Activated CD8-positive, alpha-beta memory T cell treated with anti-CD3 and anti-CD28 coated beads, Interleukin-2, amount 50 U/mL, for 1 hour (primary cell): ENCODE measurements around the gene SLN.

ENCODE experiments used
- DNase-seq: peaks from one replicate; pipeline ENCODE4 v3.0.0-alpha.2; 2020; ENCODE audit errors: extremely low read depth

The SLN gene

DNA sequence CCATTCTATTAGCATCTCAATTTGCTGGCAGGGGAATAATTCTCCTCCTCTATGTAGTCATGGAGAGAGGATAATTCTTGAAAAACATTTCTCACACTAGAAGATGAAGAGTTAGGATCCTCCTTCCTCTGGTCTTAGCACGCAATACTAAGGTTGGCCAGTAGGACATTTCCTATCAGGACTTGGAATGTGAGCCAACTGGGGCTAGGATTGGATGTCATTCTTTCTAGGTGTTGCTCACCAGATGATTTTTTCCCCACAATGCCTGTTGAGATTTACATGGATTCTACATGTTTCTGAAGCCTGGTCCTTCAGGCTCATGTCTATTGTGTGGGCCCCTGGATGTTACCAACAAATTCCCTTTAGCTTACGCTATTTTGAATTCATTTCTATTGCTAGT is 28.0 kb downstream of the SLN start:
- DNase-seq, result no peak

DNA sequence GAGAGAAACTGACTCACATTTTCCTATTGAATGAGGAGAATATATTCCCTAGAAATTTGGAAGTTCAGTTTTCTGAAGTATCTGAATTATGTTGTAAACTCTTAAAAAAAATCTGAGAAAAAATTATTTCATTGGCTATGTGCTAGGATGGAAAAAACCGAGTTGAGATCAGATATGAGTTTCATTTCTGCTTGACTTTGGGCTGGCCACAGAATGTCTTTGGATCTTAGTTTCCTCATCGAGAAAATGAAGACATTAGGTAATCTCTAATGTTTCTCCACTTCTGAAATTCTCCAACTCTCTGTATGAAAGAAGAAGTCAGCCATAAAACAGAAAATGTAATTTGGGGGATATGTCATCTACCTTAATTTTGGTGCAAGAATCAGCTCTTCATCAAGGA is 28.8 kb downstream of the SLN start:
- DNase-seq, result no peak

DNA sequence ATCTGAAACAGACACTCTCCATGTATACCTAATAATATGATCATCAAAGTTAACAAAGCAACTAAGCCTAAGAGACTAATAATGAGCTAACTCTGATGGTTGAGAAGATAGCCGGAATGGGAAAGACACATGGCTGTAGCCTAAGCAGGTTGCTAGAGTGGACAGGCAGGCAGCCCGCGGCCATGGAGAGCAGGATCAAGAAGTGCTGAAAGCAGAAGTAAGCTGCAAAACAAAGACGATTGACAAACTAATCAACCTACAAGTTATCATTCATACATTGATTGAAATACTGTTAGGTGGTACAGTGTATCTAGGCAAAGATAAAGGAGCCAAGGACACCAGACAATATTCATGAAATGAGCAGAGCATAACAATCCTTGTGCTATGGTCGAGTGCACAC is 29.3 kb downstream of the SLN start:
- no peak for DNase-seq

DNA sequence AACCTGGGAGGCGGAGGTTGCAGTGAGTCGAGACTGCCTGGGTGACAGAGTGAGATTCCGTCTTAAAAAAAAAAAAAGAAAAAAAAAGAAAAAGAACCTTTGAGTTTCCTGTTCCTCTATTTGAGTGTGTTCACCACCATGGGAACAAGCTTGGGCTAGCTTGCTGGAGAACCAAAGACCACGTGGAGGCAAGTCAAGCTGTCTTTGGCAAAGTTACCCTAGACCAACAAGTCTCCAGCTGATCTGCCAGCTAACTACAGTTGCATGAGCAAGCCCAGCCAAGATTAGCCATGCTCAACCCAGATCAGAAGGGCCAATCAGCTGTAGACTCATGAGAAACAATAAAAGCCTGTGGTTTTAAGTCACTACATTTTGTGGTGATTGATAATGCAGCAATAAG is 29.7 kb downstream of the SLN start:
- DNase-seq, result no peak

DNA sequence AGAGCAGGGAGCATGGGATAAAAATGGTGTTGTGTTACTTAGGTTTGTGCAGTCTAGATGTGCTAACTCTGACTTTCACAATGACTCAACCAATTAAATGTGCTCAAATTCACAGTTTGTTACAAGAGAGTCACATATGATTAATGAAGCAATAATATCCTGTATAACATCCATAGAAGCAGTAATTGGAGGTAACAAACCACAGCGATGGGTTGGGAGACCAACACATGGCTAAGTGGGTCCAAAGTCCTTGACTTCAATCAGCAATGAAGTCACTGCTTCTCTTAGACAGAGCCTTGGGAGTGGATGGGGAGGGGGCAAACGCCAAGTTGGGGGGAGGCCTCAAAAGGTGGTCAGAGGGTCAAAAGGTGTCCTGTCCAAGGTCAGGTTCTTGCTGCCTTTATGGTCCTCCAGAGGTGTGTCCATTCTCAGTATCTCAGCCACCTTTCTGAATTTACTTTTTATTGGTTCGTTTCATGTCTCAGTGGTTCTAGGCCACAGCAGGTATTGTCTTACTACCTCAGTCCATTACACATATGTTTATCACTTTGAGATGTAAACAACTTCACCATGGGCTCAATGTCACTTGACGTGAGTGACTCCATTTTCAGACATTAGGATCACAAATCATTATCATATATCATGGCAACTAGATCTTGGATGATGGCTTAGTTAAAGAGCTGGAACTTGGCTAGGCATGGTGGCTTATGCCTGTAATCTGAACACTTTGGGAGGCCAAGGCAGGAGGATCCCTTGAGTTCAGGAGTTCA is 32.4 kb downstream of the SLN start:
- DNase-seq, result no peak

DNA sequence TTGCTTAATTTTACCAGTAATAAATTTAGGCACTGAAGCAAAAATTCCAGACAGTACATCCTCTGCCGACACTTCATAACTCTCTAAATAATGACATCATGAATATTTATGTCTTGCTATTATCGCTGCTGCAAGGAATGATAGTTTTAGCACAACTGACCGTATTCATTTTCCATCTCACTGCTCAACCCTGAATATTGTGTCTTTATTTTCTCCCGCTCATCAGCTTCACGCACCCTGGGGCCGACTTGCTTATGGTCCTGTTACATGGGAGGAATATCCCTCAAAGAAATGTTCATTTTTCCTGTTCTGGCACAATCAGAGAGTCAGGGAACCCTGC is 33.3 kb downstream of the SLN start:
- no peak for DNase-seq

DNA sequence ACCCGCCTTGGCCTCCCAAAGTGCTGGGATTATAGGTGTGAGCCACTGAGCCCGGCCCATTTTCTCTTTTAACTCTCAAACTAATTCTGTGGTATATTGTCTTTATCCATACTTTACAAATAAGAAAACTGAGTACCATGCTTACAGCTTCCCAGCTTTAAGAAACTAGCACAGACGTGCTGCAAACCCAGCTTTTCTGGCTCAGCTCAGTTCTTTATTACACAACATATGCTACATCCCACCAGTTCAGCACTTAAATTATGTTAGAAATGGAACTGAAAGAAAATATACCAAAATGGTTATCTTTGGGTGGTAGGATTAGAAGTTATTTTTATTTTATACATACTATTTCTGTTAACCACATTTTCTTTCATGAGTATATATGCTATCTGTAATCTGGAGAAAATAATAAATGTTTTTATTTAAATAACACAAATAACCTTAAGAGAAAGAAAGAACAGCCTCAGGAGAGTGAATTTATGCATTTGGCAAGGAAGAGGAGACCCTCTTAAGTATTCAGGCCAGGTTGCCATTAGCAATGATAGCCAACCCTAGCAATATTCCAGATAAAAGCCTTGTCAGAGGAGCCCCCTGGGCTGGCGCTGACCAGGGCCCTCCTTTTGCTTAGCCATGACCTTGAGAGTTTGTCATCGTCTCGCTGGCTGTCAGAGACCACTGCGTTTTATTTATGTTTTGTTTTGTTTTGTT is 33.8 kb downstream of the SLN start:
- no peak for DNase-seq

DNA sequence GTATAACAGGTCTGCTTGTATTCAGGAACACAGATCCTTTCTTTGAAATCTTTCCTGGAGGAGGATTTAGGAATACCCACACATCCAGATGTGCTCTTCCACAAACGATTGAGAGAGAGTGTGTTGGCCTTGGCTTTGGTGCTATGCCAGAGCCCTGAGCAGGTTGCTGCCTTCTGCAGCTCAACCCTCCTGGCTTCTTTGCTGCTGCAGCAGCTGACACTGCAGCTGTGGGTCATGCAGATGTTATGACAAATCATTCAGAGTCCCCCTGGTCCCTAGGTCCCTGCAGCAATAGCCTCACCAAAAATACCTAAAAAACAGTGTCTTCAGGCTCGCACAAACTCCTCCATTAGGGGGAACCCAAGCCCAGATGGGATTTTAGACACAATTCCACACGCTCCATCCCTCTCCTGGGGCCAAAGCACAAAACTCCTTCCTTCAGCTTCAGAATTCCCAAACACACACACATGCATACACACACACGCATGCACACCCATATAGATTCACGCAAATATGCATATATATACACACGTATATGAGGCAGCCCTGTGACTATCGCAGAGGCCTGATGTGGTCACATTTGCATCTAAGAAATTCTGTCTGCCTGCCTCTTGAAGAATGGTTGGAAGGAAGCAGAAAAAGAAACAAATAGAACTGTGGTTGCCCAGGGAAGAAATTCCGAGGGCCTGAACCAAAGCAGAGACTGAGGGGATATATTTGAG is 35.4 kb downstream of the SLN start:
- no peak for DNase-seq

DNA sequence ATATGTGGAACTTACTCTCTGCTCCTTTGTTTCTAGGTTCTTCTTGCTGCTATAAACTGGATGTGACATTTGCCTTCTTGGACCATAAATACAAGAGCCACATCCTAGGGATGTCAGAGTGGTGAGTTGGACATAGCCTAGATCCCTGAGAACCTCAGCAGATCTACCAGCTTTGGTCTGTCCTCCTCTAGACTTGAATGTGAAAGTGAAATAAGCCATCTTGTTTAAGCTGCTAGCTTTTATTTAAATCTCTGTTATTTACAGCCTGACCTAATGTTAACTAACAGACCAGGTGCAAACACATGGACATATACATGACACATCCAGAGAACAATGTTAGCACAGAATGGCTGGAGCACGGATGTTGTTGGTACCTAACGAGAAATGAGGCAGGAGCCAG is 36.0 kb downstream of the SLN start:
- DNase-seq, result no peak

DNA sequence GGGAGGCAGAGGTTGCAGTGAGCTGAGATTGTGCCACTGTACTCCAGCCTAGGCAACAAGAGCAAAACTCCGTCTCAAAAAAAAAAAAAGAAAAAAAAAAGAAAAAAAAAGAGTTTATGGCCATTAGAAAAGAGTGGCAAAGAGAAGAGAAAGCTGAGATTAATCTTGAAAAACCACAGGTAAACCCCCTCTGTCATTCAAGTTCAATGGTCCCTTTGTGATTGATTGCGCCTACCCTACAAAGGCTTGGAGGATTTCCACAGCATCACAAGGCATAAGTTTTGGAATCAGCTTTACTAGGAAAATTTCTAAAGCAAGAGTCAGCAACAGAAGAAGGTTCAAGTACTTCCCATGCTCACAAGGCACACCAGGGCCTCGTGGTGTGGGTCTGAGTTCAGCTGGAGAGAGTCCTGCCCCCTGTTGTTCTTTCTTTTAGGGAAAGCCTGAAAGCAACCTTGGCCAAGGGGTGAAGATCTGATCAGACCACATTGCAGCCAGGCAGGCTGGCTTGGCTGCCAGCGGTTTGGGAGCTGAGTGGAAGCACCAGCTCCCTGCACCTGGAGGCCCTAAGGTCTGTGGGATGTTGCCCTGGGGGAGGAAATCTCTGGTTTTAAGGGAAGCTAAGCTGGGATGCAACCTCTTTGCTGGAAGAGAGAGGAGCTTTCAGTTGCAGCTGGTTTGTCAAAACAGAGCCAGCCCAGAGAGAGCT is 41.8 kb downstream of the SLN start:
- no peak for DNase-seq

DNA sequence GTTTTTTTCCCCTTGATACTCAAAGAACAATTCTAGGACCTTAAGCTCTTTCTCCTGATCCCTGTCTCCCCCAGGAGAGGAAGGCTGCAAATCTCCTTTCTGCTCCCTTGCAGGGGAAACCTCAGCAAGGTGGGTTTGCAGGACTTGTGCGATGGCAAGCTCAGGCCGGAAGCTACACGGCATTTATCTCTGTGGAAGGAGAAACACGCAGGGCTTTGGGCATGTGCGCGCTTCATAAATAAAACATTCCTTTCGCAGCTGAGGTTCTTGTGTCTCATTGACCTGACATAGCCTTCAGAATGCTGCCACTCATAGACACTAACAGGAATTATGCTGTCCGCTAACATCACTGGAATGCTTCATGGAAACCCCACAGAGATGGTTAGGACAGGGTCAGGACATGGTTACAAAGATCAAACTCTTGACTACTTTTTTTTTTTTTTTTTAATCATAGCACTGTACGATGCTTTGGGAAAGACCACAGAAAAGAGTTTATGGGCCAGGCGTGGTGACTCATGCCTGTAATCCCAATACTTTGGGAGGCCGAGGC is 42.6 kb downstream of the SLN start:
- no peak for DNase-seq

DNA sequence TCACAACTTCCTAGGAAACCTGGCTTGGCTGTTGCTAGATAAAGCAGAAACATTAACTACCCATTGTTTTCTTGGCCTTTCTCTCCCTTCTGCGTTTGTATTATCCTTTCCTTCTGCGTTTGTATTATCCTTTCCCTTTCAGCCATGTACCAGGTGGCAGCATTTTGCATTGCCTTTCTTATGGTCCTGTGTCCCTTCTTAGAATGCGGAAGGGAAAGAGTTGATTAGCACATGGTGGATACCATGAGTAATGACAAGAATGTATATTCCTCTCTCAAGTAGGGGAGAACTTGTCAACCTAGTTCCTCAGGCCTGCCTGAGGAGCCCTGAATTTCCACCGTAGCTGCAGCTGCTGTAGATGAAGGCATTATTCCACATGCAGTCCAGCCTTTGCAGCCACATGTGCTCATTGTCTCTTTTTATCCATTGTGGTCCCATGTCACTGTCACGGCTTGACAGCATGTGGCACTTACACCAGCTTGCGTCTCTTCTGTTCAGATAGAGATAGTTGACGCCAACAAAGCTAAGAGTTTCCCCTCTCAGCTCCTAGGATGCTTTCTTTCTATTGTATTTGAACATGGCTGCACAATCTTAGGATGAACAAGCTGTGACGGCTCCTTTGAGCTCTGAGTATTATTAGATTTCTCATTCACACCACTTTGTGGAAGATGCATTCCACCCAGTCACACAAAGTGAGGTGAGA is 44.8 kb downstream of the SLN start:
- no peak for DNase-seq

DNA sequence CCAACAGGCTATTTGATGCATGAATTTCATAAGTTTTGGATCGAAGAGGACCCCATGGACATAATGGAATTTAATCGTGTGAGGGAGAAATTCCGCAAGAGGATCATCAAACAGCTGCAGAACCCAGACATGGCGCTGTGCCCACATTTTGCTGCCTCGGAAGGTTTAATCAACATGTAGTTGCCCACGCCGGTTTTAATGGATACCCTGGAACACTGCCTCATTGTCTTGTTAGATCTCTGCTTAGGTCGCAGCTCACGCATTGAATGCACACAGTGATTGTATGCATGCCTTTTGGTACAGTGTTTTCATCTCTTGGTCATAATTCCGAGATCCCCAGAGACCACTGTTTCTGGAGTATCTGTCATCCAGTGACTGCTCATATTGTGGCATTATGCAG is 46.8 kb downstream of the SLN start:
- DNase-seq, result no peak

DNA sequence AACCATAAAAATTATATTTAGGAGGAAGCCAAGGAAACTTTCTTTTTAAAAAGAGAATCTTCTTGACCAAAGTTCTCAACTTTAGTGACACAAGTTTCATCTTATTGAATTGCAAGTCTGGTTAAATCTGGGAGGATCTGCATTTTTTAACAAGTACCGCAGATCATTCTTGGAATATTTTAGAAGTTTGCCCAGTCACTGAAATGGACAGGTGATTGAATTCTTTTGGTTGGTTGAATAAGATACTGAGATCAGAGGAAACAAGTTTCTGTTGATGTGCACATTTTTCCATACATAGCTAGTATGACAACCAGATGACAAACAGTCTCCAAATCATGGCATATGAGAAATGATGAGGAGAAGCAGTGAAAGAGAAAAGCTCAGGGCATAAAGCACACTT is 50.2 kb downstream of the SLN start:
- no peak for DNase-seq

DNA sequence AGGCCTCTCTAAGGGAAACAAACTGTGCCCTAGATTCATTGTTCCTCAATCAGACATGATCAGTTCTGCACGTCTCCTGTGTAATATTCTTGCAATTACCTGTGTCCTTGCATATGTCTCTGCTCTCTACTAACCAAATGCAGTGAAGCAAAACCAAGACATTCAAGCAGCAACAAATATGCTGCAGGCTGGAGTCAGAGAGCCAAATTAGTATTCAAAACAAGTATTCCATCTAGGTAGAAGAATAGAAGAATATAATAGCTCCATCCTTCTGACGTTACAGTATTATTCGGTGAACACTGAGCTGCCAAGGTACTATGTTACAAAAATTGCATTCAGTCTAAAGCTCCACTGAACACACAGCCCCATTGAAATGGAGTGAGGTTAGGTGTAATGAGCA is 51.8 kb downstream of the SLN start:
- DNase-seq, result no peak

DNA sequence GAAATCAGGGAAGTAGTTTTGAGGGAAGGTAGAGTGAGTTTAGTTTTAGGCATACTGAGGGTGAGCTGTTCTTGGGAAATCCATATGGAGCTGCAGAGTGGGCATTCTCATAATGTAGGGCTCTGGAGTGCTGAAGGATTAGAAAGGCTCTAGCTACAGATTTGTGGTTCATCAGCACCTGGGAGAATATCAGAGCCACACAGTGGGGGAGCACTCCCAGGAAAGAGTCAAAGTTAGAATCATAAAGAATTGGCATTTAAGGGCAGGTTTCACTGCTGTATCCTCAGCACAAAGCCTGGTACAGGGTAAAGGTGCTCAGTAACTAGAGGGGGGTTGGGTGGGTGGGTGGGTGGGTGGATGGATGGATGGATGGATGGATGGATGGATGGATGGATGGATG is 52.5 kb downstream of the SLN start:
- no peak for DNase-seq
